ENCODE results near the gene UCK2.

The UCK2 gene

DNA sequence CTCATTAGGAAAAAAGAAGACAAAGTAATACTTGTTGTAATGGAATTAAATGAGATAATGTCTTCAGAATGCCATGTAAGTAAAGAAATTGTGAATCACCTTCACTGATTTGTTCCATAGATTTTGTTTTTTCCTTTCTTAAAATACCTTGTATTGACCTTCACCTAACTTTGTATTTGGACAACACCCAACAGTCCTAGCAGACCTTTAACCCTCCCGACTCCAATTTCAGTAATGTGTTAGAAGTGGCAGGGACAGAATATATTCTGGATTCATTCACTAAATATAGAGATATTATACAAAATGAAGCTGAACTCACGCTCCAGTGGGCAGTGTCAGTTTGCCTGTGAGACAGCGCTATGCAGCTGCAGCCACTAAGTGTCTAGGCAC is 57.9 kb downstream of the UCK2 start:
- no peaks in the 10 kb centered on the region for H3K27me3 ChIP-seq
- H3K4me3 ChIP-seq: no peak overlapping the region
- peaks cover 0 to 100% (median 99%) of the 10 kb centered on the region in 11 experiments; a peak in 18 of 22 replicates for H4K20me1 ChIP-seq
- peaks cover 0 to 51% (median 11%) of the 10 kb centered on the region in 11 experiments; a peak in 19 of 22 replicates for H3K36me3 ChIP-seq
- H3K4me2 ChIP-seq: peak overlapping the region; percentile 37 to 81 (median 71)
- peaks cover 31 to 50% (median 40%) of the 10 kb centered on the region in 10 experiments for H3K4me1 ChIP-seq
- H3K27ac ChIP-seq: peak overlapping the region in 10 of 11 experiments; percentile 5 to 77 (median 64); a peak in 16 of 22 replicates
- TF ChIP-seq Cebpa-rat (IDR thresholded peaks at IDR 0.05): no peak
- H3K9ac ChIP-seq: peak overlapping the region in 4 of 11 experiments; percentile 18 to 59 (median 34); a peak in 3 of 22 replicates
- H3K9me3 ChIP-seq (replicated peaks in 1 of 11): peaks cover 0 to 7% (median 0%) of the 10 kb centered on the region in 11 experiments; a peak in 3 of 22 replicates

DNA sequence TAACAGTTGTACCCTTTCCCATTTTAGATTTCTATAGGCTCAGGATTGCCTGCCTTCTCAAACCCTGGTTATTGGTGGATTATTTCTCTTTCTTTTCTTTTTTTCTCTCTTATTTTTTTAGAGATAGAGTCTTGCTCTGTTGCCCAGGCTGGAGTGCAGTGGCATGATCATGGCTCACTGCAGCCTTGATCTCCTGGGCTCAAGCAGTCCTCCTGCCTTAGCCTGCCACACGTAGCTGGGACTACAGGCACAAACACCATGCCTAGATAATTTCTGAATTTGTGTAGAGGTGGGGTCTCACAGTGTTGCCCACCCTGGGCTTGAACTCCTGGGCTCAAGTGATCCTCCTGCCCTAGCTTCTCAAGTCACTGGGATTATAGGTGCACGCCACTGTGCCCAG is 58.8 kb downstream of the UCK2 start:
- H3K36me3 ChIP-seq: peaks cover 3 to 55% (median 19%) of the 10 kb centered on the region in 11 experiments
- H3K27me3 ChIP-seq: no peaks in the 10 kb centered on the region
- H3K9ac ChIP-seq: no peak overlapping the region
- H4K20me1 ChIP-seq: peaks cover 0 to 100% (median 99%) of the 10 kb centered on the region in 11 experiments; a peak in 18 of 22 replicates
- H3K4me2 ChIP-seq: peak overlapping the region in 7 of 11 experiments; percentile 9 to 74 (median 37); a peak in 5 of 22 replicates
- peak overlapping the region in 1 of 11 experiments; percentile 77; a peak in 2 of 22 replicates for H3K27ac ChIP-seq
- H3K9me3 ChIP-seq (replicated peaks in 1 of 11): no peaks in the 10 kb centered on the region; a peak in 1 of 22 replicates
- no peak for TF ChIP-seq Cebpa-rat (IDR thresholded peaks at IDR 0.05)
- H3K4me1 ChIP-seq: peaks cover 31 to 50% (median 40%) of the 10 kb centered on the region in 10 experiments
- H3K4me3 ChIP-seq: no peak overlapping the region

DNA sequence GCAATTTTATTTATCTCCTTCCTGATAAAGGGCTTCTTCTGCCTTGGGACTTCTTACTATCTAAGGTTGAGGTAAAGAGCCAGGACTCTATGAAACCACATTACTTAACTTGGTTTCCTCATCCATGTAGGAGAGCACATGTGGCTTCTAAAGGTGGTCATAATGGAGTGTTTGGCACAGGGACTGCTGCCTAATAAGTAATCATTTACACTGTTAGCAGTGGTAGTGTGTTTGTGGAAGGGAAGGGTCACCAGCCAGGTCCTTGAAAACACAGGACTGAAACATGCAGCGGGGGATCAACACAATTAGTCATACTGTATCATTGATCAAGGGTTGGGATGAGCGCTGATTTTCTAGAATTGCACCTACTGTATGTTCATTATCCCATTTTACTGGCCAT is 59.6 kb downstream of the UCK2 start:
- H3K4me2 ChIP-seq: peak overlapping the region in 4 of 11 experiments; percentile 9 to 74 (median 27); a peak in 4 of 22 replicates
- no peaks in the 10 kb centered on the region for H3K27me3 ChIP-seq
- no peak overlapping the region; a peak in 1 of 22 replicates for H3K27ac ChIP-seq
- TF ChIP-seq Cebpa-rat (IDR thresholded peaks at IDR 0.05): no peak
- H4K20me1 ChIP-seq: peaks cover 0 to 100% (median 95%) of the 10 kb centered on the region in 11 experiments; a peak in 17 of 22 replicates
- peaks cover 31 to 50% (median 40%) of the 10 kb centered on the region in 10 experiments for H3K4me1 ChIP-seq
- peaks cover 11 to 55% (median 27%) of the 10 kb centered on the region in 11 experiments for H3K36me3 ChIP-seq
- no peak overlapping the region for H3K9ac ChIP-seq
- H3K9me3 ChIP-seq (replicated peaks in 1 of 11): no peaks in the 10 kb centered on the region
- H3K4me3 ChIP-seq: no peak overlapping the region

DNA sequence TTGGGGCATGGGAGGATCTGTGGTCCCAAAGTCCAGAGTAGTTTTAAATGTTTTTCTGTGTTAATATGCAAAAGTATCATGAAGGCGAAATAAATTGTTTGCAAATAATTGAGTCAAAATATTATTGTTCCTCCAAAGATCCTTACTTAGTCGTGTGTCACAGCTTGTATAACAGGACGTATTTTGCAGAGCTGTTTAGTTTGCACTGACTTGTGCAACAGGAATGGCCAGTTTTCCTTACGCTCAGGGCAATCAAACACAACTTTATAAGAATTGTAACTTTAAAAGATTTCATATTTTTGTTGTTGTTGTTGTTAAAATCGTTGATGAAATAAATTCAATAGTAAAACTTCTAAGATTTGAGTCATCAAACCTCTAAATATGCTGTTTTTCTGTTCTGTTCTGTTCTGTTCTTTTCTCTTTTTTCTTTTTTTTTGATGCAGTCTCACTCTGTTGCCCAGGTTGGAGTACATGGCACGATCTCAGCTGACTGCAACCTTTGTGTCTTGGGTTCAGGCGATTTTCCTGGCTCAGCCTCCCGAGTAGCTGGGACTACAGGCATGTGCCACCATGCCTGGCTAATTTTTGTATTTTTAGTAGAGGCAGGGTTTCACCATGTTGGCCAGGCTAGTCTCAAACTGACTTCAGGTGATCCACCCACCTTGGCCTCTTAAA is 60.6 kb downstream of the UCK2 start:
- Histone ChIP-seq H3K4me3 (no peak overlapping the region), H3K36me3 (peaks cover 22 to 55% (median 34%) of the 10 kb centered on the region in 11 experiments), H3K4me1 (peaks cover 27 to 43% (median 39%) of the 10 kb centered on the region in 10 experiments), H3K27me3 (no peaks in the 10 kb centered on the region), H3K9ac (no peak overlapping the region), H3K4me2 (no peak overlapping the region), H4K20me1 (peaks cover 0 to 100% (median 90%) of the 10 kb centered on the region in 11 experiments; a peak in 17 of 22 replicates), H3K9me3 (replicated peaks in 1 of 11) (no peaks in the 10 kb centered on the region), H3K27ac (no peak overlapping the region)
- TF ChIP-seq Cebpa-rat (IDR thresholded peaks at IDR 0.05): no peak

DNA sequence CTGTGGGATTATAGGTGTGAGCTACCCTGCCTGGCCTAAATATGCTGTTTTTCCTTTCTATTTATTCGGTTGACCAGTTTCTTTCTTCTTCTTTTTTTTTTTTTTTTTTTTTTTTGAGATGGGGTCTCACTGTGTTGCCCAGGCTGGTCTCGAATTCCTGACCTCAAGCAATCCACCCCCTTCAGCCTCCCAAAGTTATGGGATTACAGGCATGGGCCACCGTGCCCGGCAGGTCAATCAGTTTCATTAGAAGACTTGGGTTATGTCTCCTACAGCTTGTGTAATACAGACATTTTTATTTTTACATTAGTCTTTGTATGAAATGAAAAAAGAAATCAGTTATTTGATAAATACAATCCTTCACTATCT is 61.1 kb downstream of the UCK2 start:
- H3K4me1 ChIP-seq: peaks cover 22 to 38% (median 35%) of the 10 kb centered on the region in 10 experiments
- no peak overlapping the region for H3K27ac ChIP-seq
- H3K36me3 ChIP-seq: peaks cover 23 to 57% (median 39%) of the 10 kb centered on the region in 11 experiments
- TF ChIP-seq Cebpa-rat (IDR thresholded peaks at IDR 0.05): no peak
- H3K27me3 ChIP-seq: no peaks in the 10 kb centered on the region
- H3K4me2 ChIP-seq: no peak overlapping the region
- H3K9ac ChIP-seq: no peak overlapping the region
- no peak overlapping the region for H3K4me3 ChIP-seq
- no peaks in the 10 kb centered on the region for H3K9me3 ChIP-seq (replicated peaks in 1 of 11)
- peaks cover 0 to 100% (median 87%) of the 10 kb centered on the region in 11 experiments; a peak in 17 of 22 replicates for H4K20me1 ChIP-seq

DNA sequence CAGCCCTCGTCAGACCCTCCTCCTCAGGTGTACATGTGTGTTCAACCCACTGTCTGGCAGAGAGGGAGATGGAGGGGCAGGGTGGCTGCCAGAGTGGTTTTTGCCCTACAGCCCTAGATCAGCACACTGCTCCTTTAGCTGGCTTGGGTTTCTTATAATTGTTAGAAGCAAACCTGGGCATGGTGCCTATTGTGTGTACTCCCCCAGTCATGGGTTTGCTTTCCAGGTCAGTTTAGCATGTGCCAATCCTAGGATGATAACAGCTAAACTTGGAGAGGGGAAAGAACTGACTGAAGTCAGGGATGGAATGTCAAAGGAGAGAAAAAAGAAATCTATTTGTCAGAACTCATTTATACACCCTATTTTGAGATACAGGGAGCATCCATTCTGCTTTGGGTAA is 63.3 kb downstream of the UCK2 start:
- TF ChIP-seq Cebpa-rat (IDR thresholded peaks at IDR 0.05): no peak
- Histone ChIP-seq H4K20me1 (peaks cover 0 to 100% (median 86%) of the 10 kb centered on the region in 11 experiments; a peak in 17 of 22 replicates), H3K36me3 (peaks cover 39 to 78% (median 60%) of the 10 kb centered on the region in 11 experiments), H3K4me1 (peaks cover under 1 to 16% (median 13%) of the 10 kb centered on the region in 10 experiments; a peak in 18 of 20 replicates), H3K4me3 (no peak overlapping the region), H3K9ac (no peak overlapping the region), H3K27me3 (no peaks in the 10 kb centered on the region), H3K4me2 (no peak overlapping the region), H3K27ac (no peak overlapping the region), H3K9me3 (replicated peaks in 1 of 11) (no peaks in the 10 kb centered on the region)

DNA sequence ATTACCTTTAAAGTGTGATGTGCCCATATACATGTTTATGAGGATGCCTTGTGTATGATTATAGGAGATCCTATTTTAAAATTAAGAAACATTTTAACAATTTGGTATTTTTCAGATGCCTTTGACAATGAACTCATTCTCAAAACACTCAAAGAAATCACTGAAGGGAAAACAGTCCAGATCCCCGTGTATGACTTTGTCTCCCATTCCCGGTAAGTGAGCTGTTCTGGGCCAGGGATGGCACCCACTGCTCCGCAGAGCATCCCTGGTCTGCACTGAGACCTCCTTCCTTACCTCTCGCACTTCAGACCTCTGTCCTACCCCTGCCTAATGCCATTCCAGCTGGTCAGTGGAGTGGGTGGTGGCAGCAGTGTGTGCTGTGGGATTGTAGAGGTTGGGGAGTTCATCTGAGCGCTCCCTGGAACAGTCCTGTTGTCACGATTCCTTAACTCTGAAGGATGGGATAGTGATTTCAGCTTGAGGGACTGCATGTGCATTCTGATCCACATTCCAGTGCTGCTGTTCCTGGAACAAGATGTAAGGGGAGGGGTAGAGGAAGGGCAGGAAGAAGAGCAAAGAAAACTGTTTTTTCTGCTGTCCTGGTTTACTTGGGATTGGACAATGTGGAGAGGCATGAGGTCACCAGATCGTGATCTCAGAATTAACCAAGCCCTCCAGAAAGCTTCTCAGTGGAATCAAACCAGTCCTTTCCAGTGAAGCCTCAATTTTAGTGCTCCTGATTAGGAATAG is 63.9 kb downstream of the UCK2 start:
- H3K4me3 ChIP-seq: no peak overlapping the region
- peaks cover 0 to 10% (median 7%) of the 10 kb centered on the region in 10 experiments; a peak in 12 of 20 replicates for H3K4me1 ChIP-seq
- no peak overlapping the region for H3K9ac ChIP-seq
- no peaks in the 10 kb centered on the region for H3K27me3 ChIP-seq
- TF ChIP-seq Cebpa-rat (IDR thresholded peaks at IDR 0.05): no peak
- no peak overlapping the region for H3K4me2 ChIP-seq
- H4K20me1 ChIP-seq: peaks cover 0 to 100% (median 83%) of the 10 kb centered on the region in 11 experiments; a peak in 17 of 22 replicates
- H3K27ac ChIP-seq: no peak overlapping the region
- H3K9me3 ChIP-seq (replicated peaks in 1 of 11): no peaks in the 10 kb centered on the region
- peaks cover 45 to 78% (median 66%) of the 10 kb centered on the region in 11 experiments for H3K36me3 ChIP-seq

DNA sequence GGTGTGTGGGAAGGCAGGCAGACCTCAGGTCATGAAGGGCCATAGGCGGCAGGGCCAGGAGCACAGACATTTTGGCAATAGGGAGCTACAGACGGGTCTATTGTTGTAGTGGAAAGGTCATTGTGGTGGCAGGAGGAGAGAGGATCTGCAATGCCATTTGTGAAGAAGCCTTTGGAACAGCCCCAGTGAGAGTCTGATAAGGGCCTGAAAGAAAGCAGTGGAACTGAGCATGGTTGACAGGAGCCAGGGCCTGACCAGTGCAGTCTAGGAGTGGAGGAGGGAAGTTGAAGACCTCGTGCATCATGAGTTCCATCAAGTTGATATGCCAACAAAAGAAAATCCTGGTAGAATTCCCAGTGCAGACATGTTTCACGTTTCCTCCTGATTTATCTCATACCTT is 65.5 kb downstream of the UCK2 start:
- no peak for TF ChIP-seq Cebpa-rat (IDR thresholded peaks at IDR 0.05)

DNA sequence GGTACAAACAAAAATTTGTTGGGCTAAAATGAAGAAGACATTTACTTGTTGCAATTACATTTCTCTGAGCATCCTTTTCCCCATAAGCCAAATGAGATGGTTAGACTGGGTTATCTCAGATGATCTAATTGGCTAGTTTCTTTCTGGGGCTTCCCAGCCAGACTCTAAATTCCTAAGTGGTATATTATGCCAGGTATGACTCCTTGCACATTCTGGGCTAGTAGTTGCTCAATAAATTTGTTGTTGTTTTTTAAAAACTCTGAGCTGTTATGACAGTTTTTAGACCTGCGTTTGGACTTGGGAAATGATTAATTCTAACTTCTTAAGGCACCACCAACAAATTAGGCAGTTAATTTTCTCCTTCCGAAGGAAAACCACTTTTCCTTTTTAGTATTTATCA is 66.1 kb downstream of the UCK2 start:
- Histone ChIP-seq H3K4me1 (peaks cover 0 to 3% (median 2%) of the 10 kb centered on the region in 10 experiments; a peak in 6 of 20 replicates), H3K27ac (no peak overlapping the region), H3K36me3 (peaks cover 60 to 95% (median 87%) of the 10 kb centered on the region in 11 experiments), H3K9me3 (replicated peaks in 1 of 11) (no peaks in the 10 kb centered on the region), H4K20me1 (peaks cover 0 to 100% (median 72%) of the 10 kb centered on the region in 11 experiments; a peak in 18 of 22 replicates), H3K9ac (no peak overlapping the region), H3K27me3 (no peaks in the 10 kb centered on the region), H3K4me3 (no peak overlapping the region), H3K4me2 (no peak overlapping the region)
- TF ChIP-seq Cebpa-rat (IDR thresholded peaks at IDR 0.05): no peak

More for the DNA sequence above, 65.5 kb downstream of the UCK2 start:
- no peak overlapping the region for H3K4me3 ChIP-seq
- H3K9me3 ChIP-seq (replicated peaks in 1 of 11): no peaks in the 10 kb centered on the region
- H3K4me2 ChIP-seq: no peak overlapping the region
- peaks cover 58 to 89% (median 83%) of the 10 kb centered on the region in 11 experiments for H3K36me3 ChIP-seq
- H3K9ac ChIP-seq: no peak overlapping the region
- no peaks in the 10 kb centered on the region for H3K4me1 ChIP-seq
- H4K20me1 ChIP-seq: peaks cover 0 to 100% (median 72%) of the 10 kb centered on the region in 11 experiments; a peak in 18 of 22 replicates
- H3K27me3 ChIP-seq: no peaks in the 10 kb centered on the region
- H3K27ac ChIP-seq: no peak overlapping the region

Measured in BLaER1 treated with 17β-estradiol and CSF1 and Interleukin-3, amounts not matched to agents 10 nM and 100 nM (cell line).